Hippocampal formation (tissue), 2 donors: ENCODE measurements around the gene GTF2H2C.
"Not testable (repeated sequence)": the region's sequence is repeated elsewhere in the genome, so short reads cannot be mapped to it uniquely, and the experiment has no call there.

Experiments
- DNase-seq, 2 donors: peaks; one replicate each; lab custom pipeline; 2025; lab: John Stamatoyannopoulos, UW

Gene GTF2H2C

DNA sequence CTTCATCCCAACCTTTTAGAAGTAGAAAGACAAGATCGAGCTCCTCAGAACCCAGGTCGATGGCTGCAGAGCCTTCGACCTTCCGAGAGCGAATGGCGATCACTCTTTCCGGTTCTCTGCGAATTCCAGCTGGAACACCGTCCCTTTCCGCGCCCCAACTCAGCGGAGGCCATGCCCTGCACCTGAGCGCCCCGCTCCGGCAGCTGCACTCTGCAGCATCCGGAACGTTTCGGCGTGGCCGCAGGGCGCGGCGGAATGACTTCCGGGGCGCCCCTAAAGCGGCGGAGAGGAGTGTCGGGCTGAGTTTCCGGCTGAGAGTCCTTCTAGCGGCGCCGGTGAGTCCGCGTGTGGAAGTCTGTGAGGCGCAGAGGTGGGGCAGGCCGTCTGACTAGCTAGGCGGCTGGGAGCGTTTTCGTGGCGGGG is at the start of gene GTF2H2C:
Gene GTF2H2C, plus strand, starts transcription at position 284 of the 423 bp plus-strand sequence. CDS start 4,942 bp downstream, outside the sequence.
- DNase-seq = not testable (repeated sequence)

DNA sequence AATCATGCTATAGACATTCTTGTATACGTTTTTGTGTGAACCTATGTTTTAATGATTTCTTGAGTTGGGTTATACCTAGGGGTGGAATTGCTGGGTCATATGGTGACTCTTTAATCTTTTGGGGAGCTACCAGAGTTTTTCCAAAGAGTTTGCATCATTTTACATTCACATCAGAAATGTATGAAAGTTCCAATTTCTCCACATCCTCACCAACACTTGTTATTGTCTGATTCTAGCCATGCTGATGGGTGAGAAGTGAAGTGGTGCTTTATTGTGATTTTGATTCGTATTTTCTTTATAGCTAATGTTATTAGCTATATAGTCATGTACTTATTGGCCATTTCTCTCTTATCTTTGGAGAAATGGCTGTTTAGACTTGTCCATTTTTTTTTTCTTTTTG is 49.3 kb upstream of the GTF2H2C start:
- DNase-seq = no peak

DNA sequence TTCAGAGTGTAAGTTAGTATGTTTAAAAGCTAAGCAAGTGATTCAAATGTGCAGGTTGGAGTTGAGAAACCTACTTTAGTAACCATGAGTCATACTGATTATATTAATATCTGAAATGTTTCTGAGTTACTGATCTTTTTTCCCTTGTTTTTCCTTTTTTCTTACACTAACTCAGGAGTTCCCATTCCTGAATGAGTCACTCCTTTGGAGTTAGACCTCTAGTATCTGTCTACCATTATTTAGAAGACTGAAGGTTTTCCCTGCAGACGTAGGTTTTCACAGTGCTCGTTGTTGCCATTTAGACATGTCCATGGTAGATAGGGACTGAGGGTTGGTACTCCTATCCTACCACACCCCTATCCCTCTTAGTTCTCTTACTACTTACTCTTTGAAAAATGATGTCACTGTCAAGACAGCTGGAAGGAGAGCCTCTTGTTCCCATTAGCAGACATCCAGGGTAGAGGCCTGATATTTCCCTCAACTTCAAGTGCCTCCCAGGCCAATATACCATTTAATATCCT is 47.2 kb upstream of the GTF2H2C start:
- DNase-seq = no peak

DNA sequence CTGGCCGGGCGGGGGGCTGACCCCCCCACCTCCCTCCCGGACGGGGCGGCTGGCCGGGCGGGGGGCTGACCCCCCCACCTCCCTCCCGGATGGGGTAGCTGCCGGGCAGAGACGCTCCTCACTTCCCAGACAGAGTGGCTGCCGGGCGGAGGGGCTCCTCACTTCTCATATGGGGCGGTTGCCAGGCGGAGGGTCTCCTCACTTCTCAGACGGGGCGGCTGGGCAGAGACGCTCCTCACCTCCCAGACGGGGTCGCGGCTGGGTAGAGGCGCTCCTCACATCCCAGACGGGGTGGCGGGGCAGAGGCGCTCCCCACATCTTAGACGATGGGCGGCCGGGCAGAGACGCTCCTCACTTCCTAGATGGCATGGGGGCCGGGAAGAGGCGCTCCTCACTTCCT is 44.4 kb upstream of the GTF2H2C start:
- not testable (repeated sequence) for DNase-seq

DNA sequence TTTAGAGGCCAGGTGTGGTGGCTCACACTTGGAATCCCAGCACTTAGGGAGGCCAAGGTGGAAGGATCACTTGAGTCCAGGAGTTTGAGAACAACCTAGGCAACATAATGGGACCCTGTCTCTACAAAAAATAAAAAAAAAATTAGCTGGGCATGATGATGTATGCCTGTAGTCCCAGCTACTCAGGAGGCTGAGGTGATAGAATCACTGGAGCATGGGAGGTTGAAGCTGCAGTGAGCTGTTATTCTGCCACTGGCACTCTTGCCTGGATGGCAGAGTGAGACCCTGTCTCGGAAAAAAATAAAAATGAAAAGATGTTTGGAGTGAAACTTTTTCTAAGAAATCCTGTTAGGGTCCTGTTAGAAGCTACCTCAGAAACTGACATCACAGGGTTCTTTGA is 43.2 kb upstream of the GTF2H2C start:
- DNase-seq = no peak

DNA sequence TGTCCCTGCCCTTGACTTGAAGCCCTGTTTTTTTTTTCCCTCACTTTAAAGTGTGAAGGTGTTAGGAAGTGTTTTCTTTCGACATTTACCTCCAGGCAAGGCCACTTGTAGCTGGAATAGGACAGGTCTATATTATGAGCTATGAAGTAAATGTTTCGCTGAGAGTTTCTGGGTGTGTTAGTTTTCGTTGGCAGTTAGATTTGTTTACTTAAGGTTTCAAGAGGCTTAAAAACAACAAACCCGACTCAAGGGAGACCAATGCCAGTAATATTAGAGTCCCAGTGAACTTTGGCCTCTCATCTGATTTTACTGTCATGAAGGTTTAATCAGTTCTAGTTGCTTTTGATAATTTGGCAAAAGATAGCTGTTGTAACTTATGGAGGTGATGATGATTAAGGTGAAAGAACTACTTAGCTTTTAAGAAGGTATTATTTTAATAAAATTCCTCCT is 42.2 kb upstream of the GTF2H2C start:
- no peak for DNase-seq

DNA sequence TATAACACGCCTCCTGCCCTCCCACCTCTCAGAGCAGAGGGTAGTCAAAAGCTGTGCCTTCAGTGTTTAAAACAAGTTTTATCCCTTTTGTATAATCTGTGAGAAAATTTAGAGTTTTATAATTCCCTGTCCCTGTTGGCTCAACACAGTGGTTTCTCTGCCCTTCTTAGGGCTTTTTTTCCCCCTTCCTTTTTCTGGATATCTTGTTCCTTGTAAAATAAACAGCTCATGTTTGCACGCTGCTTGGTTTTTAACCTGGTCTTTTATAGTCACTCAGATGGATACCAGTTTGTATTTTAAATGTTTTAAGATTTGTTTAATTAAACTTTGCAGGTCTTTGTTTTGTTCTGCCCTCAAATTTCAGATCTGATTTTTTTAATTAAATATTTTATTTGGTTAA is 40.7 kb upstream of the GTF2H2C start:
- DNase-seq = no peak

DNA sequence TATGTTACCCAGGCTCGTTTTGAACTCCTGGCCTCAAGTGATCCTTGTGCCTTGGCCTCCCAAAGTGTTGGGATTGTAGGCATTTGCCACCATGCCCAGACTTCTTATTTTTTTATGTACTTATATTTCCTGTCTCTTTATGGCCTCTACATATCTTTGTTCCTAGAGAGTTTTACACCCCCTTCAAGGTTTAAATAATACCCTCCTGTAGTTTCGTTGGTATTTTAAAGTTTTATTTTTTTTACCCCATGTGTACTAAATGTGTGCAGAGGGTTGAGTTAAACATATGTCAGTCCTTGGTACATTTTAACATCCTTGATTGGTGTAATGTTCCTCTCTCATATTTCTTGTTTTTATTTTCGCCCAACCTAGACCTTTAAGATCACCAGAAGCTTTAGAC is 38.0 kb upstream of the GTF2H2C start:
- DNase-seq = no peak

DNA sequence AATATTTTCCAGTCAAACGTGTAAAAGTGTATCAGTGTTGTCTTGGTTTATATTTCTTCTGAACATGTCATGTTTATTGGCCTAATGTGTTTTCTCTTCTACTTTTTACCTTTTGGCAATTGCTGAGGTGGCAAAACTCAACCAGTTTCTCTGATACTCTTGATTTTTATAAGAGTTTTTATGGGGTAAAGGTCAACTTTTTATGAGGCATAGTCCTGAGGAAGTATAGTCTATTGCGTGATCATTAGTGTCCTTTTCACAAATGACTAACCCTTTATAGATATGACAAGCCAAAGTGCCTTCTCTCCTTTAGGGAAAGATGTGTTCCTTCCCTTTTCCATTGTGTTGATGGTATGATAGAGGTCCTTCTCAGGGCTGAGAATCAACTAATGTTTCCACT is 34.5 kb upstream of the GTF2H2C start:
- DNase-seq = no peak

DNA sequence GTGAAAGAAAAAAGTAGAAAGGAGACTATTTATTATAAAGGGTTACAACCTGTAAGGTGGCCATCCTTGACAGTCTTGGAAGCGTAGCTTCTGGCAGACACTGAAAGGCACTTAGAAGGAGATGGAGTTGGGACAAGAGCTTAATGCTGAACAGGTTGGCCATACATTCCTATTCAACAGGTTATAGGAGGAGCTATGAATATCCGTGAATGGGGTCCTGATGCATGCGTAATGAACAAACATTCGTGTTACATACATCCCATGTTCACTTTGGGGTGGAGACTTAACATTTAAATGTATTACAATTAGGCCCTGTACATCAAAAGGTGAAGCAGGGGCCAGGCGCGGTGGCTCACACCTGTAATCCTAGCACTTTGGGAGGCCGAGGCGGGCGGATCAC is 33.3 kb upstream of the GTF2H2C start:
- DNase-seq = no peak

DNA sequence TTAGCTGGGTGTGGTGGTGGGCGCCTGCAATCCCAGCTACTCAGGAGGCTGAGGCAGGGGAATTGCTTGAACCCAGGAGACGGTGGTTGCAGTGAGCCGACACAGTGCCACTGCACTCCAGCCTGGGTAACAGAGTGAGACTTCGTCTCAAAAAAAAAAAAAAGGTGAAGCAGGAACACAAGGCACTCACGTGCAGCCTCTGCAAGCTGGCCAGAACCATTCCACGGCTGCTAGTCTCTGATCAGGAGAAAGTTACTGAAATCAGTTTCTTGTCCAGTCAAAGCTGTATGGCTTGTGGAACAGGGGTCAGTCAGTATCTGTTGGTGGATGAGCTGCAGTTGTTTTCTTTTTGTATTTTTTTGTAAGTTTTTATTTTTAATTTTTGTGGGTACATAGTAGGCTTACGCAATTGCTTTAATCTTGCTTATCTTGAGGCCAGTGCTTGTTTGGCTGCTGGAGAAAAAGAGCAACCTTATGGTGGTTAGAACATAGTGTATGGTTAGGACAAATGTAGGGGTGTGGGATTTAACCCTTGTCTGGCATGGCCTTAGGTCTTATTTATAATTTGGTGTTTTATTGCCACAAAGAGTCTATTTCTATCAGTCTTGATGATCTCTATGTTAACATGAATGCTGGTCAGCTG is 32.7 kb upstream of the GTF2H2C start:
- DNase-seq = no peak

DNA sequence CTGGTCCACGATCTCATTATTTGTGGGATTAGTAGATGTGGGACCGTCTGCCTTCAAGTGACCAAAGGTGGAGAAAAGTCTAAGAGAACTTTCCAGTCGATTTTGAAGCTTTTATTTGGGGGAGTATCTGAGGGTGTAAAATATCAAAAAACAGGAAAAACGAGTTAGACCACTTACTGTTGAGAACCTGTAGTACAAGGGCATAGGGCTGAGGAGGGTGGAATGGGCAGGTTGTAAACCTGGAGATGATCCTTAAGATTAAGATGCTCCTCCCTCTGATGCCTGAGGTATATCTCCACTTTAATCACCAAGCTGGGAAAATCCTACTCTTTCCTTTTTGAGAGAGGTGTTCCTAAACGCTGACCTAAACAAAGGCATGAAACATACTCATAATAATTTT is 32.0 kb upstream of the GTF2H2C start:
- DNase-seq = no peak

DNA sequence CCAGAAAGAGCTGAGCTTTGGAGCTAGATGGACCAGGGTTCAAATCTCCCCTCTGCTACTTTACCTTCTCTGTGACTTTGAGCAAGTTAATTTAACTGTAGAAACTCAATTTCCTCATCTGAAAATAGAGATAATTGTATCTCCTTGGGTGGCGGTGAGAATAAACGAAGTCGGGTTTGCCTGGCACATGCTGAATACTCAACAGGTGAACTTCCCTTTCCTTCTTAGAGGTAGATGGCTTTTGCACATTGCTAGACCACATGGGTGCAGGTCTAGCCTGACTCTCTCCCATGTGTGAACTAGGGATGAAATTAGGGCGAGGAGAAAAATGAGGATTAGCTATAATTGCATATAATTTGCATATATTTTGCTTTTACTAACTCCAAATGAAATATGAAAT is 31.4 kb upstream of the GTF2H2C start:
- no peak for DNase-seq

DNA sequence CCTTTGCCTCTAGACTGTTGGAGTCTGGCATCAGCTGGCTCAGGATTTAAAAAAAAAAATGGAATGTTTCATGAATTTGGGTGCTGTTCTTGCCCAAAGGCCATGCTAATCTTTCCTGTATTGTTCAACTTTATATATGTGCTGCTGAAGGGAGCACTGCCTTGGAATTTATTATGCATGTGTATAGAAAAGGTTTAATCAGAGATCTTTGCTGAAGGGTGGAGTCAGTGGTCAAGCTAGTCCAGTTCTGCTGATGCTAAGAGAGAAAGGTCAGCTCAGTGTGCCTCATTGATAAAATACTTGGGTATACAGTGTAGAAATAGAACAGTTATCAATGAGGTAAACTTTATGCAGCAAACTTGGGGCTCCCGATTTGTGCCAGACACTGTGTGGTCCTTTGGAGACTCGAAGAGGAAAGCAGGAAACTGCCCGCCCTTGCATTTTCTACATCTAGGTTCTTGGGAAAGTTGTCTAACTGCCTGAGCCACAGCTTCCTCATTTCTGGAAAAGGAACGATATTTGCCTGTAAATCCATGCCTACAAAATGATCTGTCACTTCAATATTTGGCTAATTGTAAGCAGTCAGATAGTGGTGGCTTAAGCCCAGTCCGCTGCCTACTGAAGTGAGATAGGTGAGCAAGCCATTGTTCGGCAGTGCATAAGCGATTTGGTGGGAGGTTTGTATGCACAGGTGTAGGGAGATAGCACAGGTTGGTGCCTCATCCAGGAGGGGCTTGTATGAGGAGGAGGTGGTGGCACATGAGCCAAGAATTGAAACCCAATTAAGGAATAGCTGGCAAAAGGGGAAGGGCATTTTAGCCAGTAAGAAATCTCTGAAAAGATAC is 29.2 kb upstream of the GTF2H2C start:
- DNase-seq = no peak

DNA sequence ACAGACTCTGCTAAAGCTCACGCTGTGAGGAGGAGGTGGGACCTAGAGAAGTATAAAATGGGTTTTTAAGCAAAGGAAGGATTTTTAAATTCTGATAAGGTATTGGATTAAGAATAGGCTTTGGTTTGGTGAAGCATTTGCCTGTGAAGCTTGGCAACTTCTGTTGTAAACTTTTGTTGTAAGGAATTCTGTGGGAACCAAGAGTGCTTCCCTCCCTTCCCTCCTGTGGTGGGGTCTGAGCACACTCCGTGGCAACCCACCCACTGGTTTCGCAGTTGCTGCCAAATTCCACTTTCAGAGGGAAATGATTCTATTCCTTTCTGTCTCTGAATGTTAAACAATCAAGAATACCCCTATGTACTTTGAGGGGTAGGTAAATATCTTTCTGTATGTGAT is 28.6 kb upstream of the GTF2H2C start:
- no peak for DNase-seq

DNA sequence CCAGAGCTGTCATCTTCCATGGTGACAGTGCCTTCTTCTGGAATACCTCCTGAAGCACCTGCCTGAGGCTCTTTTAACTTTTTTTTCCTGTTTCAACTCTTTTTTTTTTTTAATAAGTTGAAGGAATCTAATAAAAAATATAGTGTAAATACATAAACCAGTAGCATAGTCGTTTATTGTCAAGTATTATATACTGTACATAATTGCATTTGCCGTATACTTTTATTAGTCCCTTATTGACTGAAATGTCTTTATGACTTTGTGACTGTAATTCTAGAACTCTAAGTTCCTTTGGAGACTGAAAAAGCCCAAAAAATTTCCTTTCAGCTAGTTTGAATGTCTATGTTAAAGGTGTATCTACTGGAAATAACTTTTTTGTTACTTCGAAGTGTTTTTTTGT is 22.1 kb upstream of the GTF2H2C start:
- not testable (repeated sequence) for DNase-seq

DNA sequence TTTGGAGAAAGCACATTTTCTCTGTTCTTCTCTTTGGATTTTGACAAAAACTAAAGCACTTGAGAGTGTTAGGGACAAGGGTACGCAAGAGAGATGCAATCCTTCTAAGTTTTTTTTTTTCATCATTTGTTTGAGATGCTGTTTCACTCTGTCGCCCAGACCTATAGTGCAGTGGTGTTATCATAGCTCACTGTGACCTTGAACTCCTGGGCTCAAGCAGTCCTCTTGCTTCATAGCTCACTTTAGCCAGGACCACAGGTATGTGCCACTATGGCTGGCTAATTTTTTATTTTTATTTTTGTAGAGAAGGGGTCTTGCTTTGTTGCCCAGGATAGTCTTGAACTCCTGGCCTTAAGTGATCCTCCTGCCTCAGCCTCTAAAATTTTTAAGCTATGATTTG is 21.3 kb upstream of the GTF2H2C start:
- DNase-seq = not testable (repeated sequence)

DNA sequence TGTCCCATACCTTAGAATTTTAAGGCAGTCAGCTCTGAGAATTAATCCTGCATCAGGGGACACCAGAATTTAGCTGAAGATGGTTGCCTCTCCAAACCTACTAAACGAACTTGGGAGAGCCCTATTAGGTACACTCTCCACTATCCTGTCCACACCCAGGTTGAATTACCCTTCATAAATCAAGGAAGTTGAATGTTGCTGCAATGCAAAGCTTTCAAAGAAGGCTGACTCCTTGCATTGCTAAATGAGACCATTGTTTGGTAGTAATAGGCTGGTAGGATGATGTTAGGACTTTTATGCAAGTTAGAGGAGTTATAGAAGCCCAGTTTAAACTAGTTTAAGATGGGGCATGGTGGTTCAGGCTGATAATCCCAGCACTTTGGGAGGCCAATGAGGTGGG is 18.6 kb upstream of the GTF2H2C start:
- DNase-seq = not testable (repeated sequence)

DNA sequence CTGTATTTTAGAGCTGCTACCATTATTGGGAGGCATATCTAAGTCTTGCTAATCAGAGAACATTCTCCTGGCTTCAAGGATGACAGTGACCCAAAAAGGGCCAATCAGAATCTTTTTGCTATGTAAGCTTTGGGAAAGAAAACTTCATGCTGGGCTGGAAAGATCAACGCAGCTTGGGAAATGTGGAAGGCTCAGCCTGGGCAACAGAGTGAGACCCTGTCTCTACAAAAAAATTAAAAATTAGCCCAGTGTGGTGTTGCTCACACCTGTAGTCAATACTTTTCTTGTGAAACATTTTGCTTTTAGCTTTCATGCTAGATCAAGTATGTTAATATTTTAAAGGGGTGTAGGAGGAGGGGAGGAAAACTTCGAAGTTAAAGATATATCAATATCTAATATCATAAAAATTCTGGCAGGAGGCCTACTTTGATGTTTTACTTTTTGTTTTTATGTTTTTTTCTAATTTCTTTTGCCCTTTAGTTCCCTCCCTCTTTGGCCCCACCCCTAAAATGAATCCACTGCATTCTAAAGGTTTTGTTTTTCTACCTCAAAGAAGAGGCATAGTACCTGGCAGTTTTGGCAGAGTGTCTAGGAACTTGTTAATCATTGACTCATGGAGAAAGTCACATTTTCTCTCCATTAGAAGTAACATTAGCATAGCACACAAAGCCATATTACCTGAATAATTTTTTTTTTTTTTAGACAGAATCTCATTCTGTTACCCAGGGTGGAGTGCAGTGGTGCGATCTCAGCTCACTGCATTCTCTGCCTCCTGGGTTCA is 17.0 kb upstream of the GTF2H2C start:
- DNase-seq = not testable (repeated sequence)

DNA sequence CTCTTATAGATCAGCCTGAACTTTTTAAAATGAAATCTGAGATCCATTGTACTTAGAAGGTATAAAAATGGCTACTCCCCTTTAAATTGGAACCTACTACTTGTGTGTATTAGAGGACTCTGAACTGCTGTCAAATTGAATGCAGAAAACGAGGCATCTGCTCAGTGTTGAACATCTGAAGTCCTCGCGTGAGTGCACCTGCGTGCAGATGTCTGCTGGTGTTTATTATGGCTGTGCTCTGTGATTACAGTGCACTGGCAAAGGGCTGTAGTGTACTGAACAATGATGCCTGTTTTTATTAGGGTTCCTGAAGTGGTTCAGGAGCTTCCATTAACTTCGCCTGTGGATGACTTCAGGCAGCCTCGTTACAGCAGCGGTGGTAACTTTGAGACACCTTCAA is 15.4 kb upstream of the GTF2H2C start:
- not testable (repeated sequence) for DNase-seq

DNA sequence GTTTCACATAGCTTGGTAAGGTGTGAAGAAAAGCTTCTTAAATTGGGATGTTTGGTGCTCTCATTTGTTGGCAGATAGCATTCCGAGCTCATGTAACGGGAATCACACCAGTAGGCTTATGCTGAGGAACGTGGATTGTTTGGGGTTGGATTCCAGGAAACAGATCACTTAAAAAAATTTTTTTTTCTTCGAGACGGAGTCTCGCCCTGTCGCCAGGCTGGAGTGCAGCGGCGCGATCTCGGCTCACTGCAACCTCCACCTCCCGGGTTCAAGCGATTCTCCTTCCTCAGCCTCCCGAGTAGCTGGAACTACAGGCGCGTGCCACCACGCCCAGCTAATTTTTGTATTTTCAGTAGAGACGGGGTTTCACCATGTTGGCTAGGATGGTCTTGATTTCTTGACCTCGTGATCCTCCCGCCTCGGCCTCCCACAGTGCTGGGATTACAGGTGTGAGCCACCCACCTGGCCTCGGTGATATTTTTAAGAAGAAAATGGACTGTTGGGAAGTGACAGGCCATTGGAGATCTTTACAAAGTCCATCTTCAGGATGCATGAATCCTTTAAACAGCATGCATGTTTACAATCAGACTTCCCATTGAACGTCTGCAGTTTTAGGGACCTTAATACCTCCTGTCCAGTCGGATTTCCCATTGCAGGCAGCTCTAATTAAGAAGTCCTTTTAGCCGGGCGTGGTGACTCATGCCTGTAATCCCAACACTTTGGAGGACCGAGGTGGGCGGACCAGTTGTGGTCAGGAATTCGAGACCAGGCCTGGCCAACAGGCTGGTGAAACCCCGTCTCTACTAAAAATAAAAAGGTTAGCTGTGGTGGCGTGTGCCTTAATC is 818 bp downstream of the GTF2H2C start:
- DNase-seq = not testable (repeated sequence)
